HG02852 (cell line): ENCODE data around the gene MMS19.
A peak's percentile ranks its signal among the peaks of the same experiment; 100 is the strongest.
"Not testable (repeated sequence)": the region's sequence is repeated elsewhere in the genome, so short reads cannot be mapped to it uniquely, and the experiment has no call there.

Source experiments
- ATAC-seq: cut with Tn5 transposase; IDR thresholded peaks from one replicate; pipeline ENCODE4 v1.9.1; 2021; ENCODE audit warnings: mild to moderate bottlenecking, moderate library complexity; ENCODE audit not compliant: unreplicated experiment

MMS19 gene

DNA sequence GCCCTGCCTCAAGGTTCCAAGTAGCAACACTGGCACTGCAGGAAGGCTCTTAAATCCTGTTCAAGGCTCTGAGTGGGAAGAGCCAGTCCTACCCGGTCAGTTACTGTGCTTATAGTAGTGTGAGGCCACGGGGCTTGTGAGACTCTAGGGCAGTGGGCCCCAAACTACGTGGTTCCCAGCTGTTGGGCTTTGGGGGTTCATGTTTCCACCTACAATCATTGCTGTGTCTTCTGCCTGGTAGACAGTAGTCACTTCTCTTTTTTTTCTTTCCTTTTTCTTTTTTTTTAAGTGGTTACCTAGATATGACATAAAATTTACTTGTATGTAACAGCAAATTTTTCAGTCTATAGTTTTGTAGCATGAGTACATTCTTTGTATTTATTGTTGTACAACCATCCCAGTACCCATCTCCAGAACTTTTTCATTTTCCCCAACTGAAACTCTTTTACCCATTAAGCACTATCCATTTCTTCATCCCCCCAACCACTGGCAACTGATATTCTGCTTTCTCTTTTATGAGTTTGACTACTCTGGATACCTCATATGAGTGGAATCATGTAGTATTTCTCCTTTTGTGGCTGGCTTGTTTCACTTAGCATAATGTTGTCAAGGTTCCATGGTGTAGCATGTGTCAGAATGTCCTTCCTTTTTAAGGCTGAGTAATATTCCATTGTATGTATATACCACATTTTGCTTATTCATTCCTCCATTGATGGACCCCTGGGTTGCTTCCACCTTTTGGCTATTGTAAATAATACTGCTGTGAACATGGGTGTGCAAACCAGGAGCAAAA is 8.2 kb upstream of the MMS19 start:
- ATAC-seq = no peak

DNA sequence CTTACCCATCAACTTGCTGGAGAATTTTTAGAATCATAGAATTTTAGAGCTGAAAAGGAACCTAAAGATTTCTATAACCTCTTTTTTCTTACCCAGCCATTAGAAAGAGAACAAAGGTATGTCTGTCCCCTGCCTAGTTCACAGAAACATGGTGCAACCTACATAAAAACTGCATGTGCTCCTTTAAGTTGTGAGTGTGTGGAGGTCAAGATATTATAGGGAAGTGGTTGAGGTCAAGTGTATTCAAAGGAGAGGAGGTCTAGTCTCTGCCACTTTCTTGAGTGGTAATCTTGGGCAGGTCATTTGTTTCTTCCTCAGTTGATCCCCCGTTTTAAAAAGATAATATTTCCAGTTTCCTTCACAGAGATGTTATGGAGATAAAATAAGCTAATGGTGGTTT is 6.9 kb upstream of the MMS19 start:
- ATAC-seq = no peak

GRCh38 chr10:97503406-97503805 is 5.2 kb upstream of the MMS19 start:
- no peak for ATAC-seq

DNA sequence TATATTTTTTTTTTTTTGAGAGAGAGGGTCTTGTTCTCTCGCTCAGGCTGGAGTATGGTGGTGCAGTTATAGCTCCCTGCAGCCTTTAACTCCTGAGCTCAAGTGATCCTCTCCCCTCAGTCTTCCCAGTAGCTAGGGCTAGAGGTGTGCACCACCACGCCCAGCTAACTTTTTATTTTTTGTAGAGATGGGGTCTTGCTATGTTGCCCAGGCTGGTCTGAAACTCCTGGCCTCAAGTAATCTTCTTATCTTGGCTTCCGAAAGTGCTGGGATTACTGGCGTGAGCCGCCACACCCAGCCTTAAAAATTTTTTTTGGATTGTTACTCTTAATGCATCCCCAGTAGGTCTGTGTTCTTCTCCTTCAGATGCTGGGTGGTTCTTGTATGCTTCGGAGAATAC is 4.7 kb upstream of the MMS19 start:
- no peak for ATAC-seq

GRCh38 chr10:97500297-97500575 is 2.0 kb upstream of the MMS19 start:
- ATAC-seq = no peak

- no peak for ATAC-seq
Observed at GRCh38 chr10:97499561-97500296, 1.5 kb upstream of the MMS19 start.

DNA sequence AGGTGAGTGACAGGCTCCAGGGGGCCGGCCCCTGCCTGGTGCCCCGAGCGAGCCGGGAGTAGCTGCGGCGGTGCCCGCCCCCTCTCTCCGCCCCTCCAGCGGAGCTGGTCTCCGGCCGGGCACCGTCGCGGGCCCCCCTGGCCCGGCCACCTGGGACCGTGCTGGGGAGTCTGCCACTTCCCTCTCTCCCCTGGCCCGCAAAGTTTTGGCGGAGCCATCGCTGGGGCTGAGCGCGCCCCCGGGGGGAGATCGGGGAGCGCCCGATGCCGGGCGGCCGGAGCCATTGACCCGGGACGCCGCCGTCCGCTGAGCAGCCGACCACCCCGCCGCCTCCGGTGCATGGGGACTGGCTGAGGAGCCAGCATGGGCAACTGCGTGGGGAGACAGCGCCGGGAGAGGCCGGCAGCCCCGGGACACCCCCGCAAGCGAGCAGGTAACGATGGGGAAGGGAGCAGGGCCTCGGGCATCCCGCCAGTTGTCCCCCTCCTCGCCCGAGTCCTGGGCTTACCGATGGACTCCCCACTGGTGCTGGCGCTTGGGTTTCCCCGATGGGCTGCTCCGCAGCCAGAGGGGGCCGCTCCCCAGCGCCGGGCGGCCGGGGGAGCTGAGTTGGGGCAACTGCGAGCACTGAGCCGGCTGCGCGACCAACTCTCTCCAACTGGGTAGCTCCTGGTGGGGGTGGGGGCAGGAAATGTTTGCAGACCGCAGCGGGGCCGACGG is 779 bp upstream of the MMS19 start, which contains the start of gene UBTD1:
Gene UBTD1 (plus strand): TSS at position 84 of the 720 bp plus-strand sequence. CDS start 280 bp downstream, at position 364.
- peak; percentile 0 for ATAC-seq

DNA sequence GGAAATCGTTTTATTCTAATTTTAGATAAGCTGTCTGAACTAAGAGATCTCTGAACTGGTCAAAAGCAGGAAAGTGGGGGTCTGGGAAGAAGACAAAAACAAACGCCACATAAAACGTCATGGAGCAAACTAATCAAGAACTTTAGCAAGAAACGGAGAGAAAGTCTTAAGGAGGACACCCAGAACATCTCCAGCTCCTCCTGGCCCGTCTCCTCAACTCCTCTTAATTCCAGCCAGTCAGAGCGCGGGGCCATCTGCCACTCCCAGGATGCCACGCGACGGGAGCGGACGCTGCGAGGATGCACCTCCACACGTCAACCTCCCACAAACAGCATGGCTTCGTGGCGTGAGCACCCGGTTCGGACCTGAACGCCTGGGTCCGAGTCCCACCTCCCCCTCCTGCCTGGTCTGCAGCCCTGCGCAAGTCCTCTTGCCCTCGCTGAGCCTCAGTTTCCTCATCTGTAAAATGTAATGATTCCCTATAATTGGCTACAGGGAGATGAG is 598 bp downstream of the MMS19 start:
- ATAC-seq = peak; percentile 27

DNA sequence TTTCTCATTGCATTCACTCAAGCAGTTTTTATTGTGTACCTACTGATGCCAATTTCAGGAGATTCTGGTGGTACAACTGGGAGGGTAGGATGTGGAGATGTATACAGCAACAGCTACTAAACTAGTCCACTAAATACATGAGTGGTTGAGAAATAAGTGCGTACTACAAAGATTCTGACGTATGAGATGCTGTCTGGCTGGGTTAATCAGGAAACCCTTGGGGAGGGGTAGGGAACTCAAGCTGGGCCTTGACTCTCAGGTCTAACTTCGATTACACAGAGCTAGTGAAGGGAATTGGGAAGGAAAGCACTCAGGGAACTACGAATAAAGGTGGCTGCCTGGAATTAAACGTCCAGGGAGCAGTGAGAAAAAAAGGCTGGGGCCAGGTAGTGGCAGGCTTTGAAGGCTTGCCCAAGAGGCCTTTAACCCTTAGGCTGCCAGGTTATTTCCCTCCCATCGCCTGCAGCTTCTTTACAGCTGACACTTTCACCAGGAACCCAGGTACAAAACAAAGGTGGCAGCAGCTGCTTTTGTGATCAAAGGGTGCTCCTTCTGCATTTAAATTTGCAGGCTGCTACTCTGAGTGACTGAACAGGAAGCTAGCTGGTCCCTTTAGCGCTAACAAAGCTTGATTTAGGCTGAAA is 3.2 kb downstream of the MMS19 start:
- ATAC-seq = no peak

GRCh38 chr10:97494151-97494550 is 4.1 kb downstream of the MMS19 start:
- no peak for ATAC-seq

- ATAC-seq = no peak
Observed at GRCh38 chr10:97490592-97490991, 7.6 kb downstream of the MMS19 start.

- ATAC-seq = no peak
Observed at GRCh38 chr10:97485647-97486281, 12.5 kb downstream of the MMS19 start.

DNA sequence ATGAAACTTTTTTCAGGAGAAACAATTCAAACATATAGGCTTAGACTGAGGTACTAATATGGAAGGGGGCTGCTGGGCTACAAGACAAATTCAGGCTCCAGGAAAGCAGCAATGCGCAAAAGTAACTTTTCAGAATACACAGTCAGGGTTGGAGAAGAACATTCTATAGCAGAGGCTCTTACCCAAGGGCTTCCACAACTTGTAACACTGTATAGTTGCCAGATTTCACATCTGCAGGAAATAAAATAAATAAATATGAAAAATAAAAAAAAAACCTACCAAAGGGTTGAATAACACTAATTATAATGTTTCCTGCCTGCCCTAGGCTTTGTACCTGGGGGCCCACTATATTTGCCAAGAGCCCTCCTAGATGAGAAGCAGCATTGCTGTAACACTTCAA is 14.3 kb downstream of the MMS19 start:
- ATAC-seq = no peak

- ATAC-seq = no peak
Observed at GRCh38 chr10:97483506-97483905, 14.7 kb downstream of the MMS19 start.

GRCh38 chr10:97482381-97482780 is 15.8 kb downstream of the MMS19 start:
- no peak for ATAC-seq

DNA sequence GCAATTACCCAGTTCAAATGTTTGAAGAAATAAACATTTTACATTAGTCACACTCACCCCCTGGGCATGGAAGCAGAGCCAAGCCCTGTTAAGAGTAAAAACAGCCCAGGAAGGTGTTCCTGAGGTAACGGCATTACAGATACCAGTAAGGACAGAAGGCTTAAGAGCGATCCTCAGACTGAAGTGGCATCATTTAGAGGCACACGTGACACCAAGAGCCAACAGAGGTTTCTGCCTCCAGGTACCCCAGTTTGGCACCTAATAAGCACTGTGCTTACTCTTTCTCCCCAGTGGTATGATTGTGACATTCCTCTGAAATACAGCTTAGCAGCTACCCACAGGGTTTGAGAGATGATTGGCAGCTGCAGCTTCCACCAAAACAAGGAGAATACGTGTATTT is 17.2 kb downstream of the MMS19 start:
- no peak for ATAC-seq

- no peak for ATAC-seq
Observed at GRCh38 chr10:97479939-97480338, 18.3 kb downstream of the MMS19 start.

DNA sequence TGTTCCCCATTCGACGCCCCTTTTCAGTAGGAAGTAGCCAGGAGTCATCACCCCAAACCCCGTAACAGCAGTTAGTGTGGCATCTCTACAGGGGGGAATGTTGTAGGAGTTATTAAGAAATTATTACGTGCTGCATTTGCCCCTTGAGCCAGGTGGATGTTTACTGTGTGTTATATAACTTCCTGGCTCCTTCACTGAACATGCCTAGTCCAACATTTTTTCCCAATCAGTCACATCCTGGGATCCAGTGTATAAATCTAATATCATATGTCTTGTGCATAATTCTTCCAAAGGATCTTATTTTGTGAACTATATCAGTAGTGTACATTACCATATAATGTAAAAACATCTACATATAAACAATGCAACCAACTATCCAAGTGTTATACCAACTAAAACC is 18.8 kb downstream of the MMS19 start:
- ATAC-seq = not testable (repeated sequence)

DNA sequence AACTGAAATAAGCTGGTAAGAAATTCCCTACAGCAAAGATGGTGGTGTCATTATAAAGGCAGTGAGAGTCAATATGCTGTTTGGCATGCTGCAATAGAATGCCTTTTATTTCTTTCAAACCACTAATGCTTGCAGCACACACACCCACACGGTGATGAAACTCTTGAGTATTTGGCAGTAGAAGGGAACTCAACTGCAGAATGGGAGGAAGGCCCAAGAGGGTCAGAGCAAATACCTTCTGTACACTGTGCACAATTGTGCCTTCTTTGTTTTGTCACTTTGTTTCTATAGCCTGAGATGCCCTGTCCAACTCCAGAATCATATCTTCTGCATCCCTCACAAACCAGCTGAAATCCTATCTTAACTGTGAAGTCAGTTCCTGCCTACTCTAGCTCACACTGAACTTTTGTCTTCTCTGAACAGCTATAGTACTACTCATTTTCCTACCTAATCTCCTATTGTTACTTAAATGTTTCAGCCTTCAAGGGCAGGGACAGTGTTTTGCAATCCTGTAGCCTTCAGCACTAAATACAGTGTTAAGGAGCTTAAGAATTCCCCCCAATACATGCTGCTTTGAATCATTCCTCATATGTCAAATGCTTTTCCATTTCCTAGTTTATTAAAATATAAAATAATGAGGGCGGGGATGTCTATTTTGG is 22.2 kb downstream of the MMS19 start:
- no peak for ATAC-seq

DNA sequence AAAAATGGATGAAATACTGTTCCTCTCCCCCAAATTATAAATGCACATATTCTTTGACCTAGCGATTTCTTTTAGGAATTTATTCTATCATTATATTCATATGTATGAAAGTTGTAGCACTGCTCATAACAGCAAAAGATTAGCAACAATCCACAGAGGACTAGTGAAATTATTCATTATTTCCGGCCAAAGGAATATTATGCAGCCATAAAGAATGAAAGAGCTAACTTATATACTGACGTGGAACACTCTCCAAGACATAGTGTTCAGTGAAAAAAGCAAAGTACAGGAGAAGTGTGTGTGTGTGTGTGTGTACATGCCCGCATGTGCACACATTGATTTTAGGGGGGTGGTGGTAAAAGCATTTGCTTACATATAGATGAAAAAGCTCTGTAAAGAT is 23.3 kb downstream of the MMS19 start:
- no peak for ATAC-seq
